ENCODE data around the gene AKT2. TPM values are rescaled to one million over a fixed set of nuclear protein-coding genes. Genes with fewer than 3 reads are reported as not detected.

The AKT2 gene
- total RNA-seq, 1 donor from 2014 or later = 107 TPM

- no peaks in the 10 kb centered on the region for H3K9me3 ChIP-seq (replicated peaks)
- H3K36me3 ChIP-seq = no peaks in the 10 kb centered on the region
- H3K27ac ChIP-seq (replicated peaks) = no peak within 1 kb of the TSS
- DNase-seq = no peak
- no peak within 1 kb of the TSS for H3K4me3 ChIP-seq
- peaks cover 69% of the 10 kb centered on the region for H3K27me3 ChIP-seq (ENCODE audit: low read depth)
- peaks cover 9% of the 10 kb centered on the region for H3K4me1 ChIP-seq
- intact Hi-C loops (cut with micrococcal nuclease) = no loop called here
- TF ChIP-seq CTCF (IDR thresholded peaks at IDR 0.05; ENCODE audit: borderline replicate concordance) = no peak
Measured at GRCh38 chr19:40217934-40218890, 66.9 kb downstream of the AKT2 start, which contains the start of gene TTC9B. Gene TTC9B (minus strand): TSS chr19:40218384. CDS start chr19:40218381, 3 bp downstream.

GRCh38 chr19:40217027-40217810, 67.9 kb downstream of the AKT2 start:
- peak; percentile 37 for TF ChIP-seq CTCF (IDR thresholded peaks at IDR 0.05; ENCODE audit: borderline replicate concordance)
- DNase-seq = no peak
- Histone ChIP-seq H3K36me3 (peaks cover 8% of the 10 kb centered on the region), H3K9me3 (replicated peaks) (no peaks in the 10 kb centered on the region), H3K27ac (replicated peaks) (no peak overlapping the region), H3K4me3 (no peak overlapping the region), H3K27me3 (ENCODE audit: low read depth) (peaks cover 59% of the 10 kb centered on the region), H3K4me1 (peaks cover 7% of the 10 kb centered on the region)
- intact Hi-C loops (cut with micrococcal nuclease) = no loop called here

- Histone ChIP-seq H3K27me3 (ENCODE audit: low read depth) (peaks cover 58% of the 10 kb centered on the region), H3K36me3 (peaks cover 14% of the 10 kb centered on the region), H3K4me1 (peaks cover 7% of the 10 kb centered on the region), H3K4me3 (no peak overlapping the region), H3K9me3 (replicated peaks) (no peaks in the 10 kb centered on the region), H3K27ac (replicated peaks) (no peak overlapping the region)
- TF ChIP-seq CTCF (IDR thresholded peaks at IDR 0.05; ENCODE audit: borderline replicate concordance) = no peak
- intact Hi-C loops (cut with micrococcal nuclease) = no loop called here
- DNase-seq = no peak
Measured at GRCh38 chr19:40216777-40217026, 68.4 kb downstream of the AKT2 start.

- Histone ChIP-seq H3K4me3 (no peak overlapping the region), H3K9me3 (replicated peaks) (no peaks in the 10 kb centered on the region), H3K27me3 (ENCODE audit: low read depth) (peaks cover 58% of the 10 kb centered on the region), H3K27ac (replicated peaks) (no peak overlapping the region), H3K36me3 (peaks cover 18% of the 10 kb centered on the region), H3K4me1 (peaks cover 7% of the 10 kb centered on the region)
- DNase-seq = no peak
- intact Hi-C loops (cut with micrococcal nuclease) = no loop called here
- TF ChIP-seq CTCF (IDR thresholded peaks at IDR 0.05; ENCODE audit: borderline replicate concordance) = no peak
Measured at GRCh38 chr19:40216013-40216776, 69.0 kb downstream of the AKT2 start.

- Histone ChIP-seq H3K9me3 (replicated peaks) (no peaks in the 10 kb centered on the region), H3K36me3 (peaks cover 30% of the 10 kb centered on the region), H3K27ac (replicated peaks) (no peak overlapping the region), H3K27me3 (ENCODE audit: low read depth) (peaks cover 46% of the 10 kb centered on the region), H3K4me1 (peaks cover 7% of the 10 kb centered on the region), H3K4me3 (no peak overlapping the region)
- intact Hi-C loops (cut with micrococcal nuclease) = no loop called here
- no peak for TF ChIP-seq CTCF (IDR thresholded peaks at IDR 0.05; ENCODE audit: borderline replicate concordance)
- no peak for DNase-seq
Measured at GRCh38 chr19:40214936-40215335, 70.2 kb downstream of the AKT2 start.

All from left ventricle myocardium inferior (tissue), 1 donor.